GM12878 (cell line): Measurements from ENCODE around the gene MROH8. TPM values are rescaled to one million over a fixed set of nuclear protein-coding genes. Genes with fewer than 3 reads are reported as not detected.

Experiments
- ATAC-seq: fragments of 200-7000 bp; cut with Tn5 transposase; 3 replicates; pipeline ENCODE4 v1.9.1; 2020; ENCODE audit warnings: mild to moderate bottlenecking, moderate library complexity
- BruUV-seq: library from RNA; stranded (reverse); fragments of 400-500 nt; replicated peaks from 2 replicates; lab custom pipeline; 2021; lab: Mats Ljungman, UMichigan
- CTCF ChIA-PET: fragments of 300-600 bp; sonication (Branson Sonifier 250); formaldehyde crosslinking; extraction: SDS; loops from one replicate; lab custom pipeline; 2021; ENCODE audit warnings: inconsistent platforms; lab: Yijun Ruan, JAX
- POLR2A ChIA-PET: fragments of 350-600 bp; formaldehyde crosslinking; extraction: SDS; loops from one replicate; lab custom pipeline; 2021; ENCODE audit warnings: inconsistent platforms; lab: Charles Lee
- RAD21 ChIA-PET: fragments of 300-600 bp; sonication (Branson Sonifier 250); formaldehyde crosslinking; loops from one replicate; lab custom pipeline; 2023; ENCODE audit warnings: antibody characterized with exemption; ENCODE audit not compliant: unreplicated experiment; lab: Charles Lee
- SMC1A ChIA-PET: fragments of 300-600 bp; sonication (Branson Sonifier 250); formaldehyde crosslinking; loops from one replicate; lab custom pipeline; 2023; ENCODE audit not compliant: unreplicated experiment, uncharacterized antibody; lab: Charles Lee
- DNase-seq: peaks from one replicate; pipeline ENCODE4 v3.0.0-alpha.2; 2011; ENCODE audit warnings: low read depth, low spot score
- FAIRE-seq: peaks from 3 replicates; lab custom pipeline; 2011; peaks lifted over from hg19 to GRCh38; lab: Jason Lieb, UNC
- H2AFZ ChIP-seq: 2 replicates; pipeline ENCODE4 v1.6.0; 2011; ENCODE audit warnings: low read depth, low read length, control low read depth; ENCODE audit not compliant: control insufficient read depth
- H3K27ac ChIP-seq: 2 replicates; pipeline ENCODE4 v1.5.1; 2011; ENCODE audit warnings: control low read depth; ENCODE audit not compliant: control insufficient read depth, insufficient read depth
- H3K27me3 ChIP-seq, 2 experiments: replicated peaks in 1 of 2; 2 replicates each; pipeline versions ENCODE4 v1.6.0 to v1.6.1; 2011; ENCODE audit warnings: low read length in 1 of 2; ENCODE audit not compliant: control insufficient read depth in 2 of 2, insufficient read depth in 2 of 2
- H3K36me3 ChIP-seq, 2 experiments: 2 replicates each; pipeline ENCODE4 v1.5.1; 2011; ENCODE audit warnings: low read length in 1 of 2; ENCODE audit not compliant: control insufficient read depth in 2 of 2, insufficient read depth in 2 of 2
- H3K4me1 ChIP-seq: 2 replicates; pipeline ENCODE4 v1.6.1; 2011; ENCODE audit warnings: mild to moderate bottlenecking, low read length, moderate library complexity, mixed read lengths; ENCODE audit not compliant: control insufficient read depth, insufficient read depth
- H3K4me2 ChIP-seq: 2 replicates; pipeline ENCODE4 v1.6.0; 2011; ENCODE audit warnings: control low read depth; ENCODE audit not compliant: control insufficient read depth, insufficient read depth
- H3K4me3 ChIP-seq: fragments of 200-600 bp; sonication (generic); 2 replicates; pipeline ENCODE4 v1.5.1; 2016
- H3K79me2 ChIP-seq: 2 replicates; pipeline ENCODE4 v1.6.0; 2011; ENCODE audit warnings: low read length; ENCODE audit not compliant: control insufficient read depth, insufficient read depth
- H3K9ac ChIP-seq: 2 replicates; pipeline ENCODE4 v1.8.0; 2011; ENCODE audit warnings: low read length, control low read depth, mixed read lengths; ENCODE audit not compliant: control insufficient read depth, insufficient read depth
- H3K9me3 ChIP-seq: replicated peaks from 3 replicates; pipeline ENCODE4 v1.5.1; 2011; ENCODE audit warnings: mild to moderate bottlenecking, low read length; ENCODE audit not compliant: control insufficient read depth, insufficient read depth
- H4K20me1 ChIP-seq: 2 replicates; pipeline ENCODE4 v1.6.0; 2011; ENCODE audit not compliant: control insufficient read depth, insufficient read depth
- ATF7 ChIP-seq: fragments of 450-650 bp; IDR thresholded peaks from 2 replicates; pipeline ENCODE4 v1.6.1; 2016; ENCODE audit warnings: low read depth, mild to moderate bottlenecking
- BCL11A ChIP-seq: IDR thresholded peaks from 2 replicates; pipeline ENCODE4 v1.6.1; 2011; ENCODE audit warnings: low read depth, low read length
- CREM ChIP-seq: IDR thresholded peaks from 2 replicates; pipeline ENCODE4 v1.6.1; 2014; ENCODE audit warnings: antibody characterized with exemption, low read depth
- ELK1 ChIP-seq: IDR thresholded peaks from 2 replicates; pipeline ENCODE4 v1.6.1; 2012; ENCODE audit warnings: low read depth, low read length, improper control_type of control experiment
- EP300 ChIP-seq, 2 experiments: fragments of 150-350 bp in 1 of 2; IDR thresholded peaks; 2 replicates each; pipeline ENCODE4 v1.6.1; 2011 to 2012; ENCODE audit warnings: low read depth in 2 of 2, low read length in 2 of 2, borderline replicate concordance in 1 of 2, improper control_type of control experiment in 1 of 2, inconsistent platforms in 1 of 2; ENCODE audit not compliant: control insufficient read depth in 1 of 2
- ETV6 ChIP-seq, 2 experiments: fragments of 450-650 bp in 1 of 2; IDR thresholded peaks in 1 of 2; conservative IDR thresholded peaks in 1 of 2; 2 replicates each; pipeline ENCODE4 v1.6.1; 2014; ENCODE audit warnings: antibody characterized with exemption in 1 of 2, borderline replicate concordance in 1 of 2, low read depth in 1 of 2, mild to moderate bottlenecking in 1 of 2, moderate library complexity in 1 of 2
- KAT2A ChIP-seq: conservative IDR thresholded peaks from 2 replicates; pipeline ENCODE4 v1.6.1; 2011; ENCODE audit warnings: low read depth, low read length; ENCODE audit not compliant: control insufficient read depth
- NKRF ChIP-seq: fragments of 450-650 bp; conservative IDR thresholded peaks from 2 replicates; pipeline ENCODE4 v1.6.1; 2017; ENCODE audit warnings: mild to moderate bottlenecking, moderate library complexity
- NRF1 ChIP-seq: conservative IDR thresholded peaks from 2 replicates; pipeline ENCODE4 v1.6.1; 2011; ENCODE audit warnings: mild to moderate bottlenecking, low read depth, low read length, improper control_type of control experiment
- RB1 ChIP-seq: fragments of 450-650 bp; formaldehyde crosslinking; IDR thresholded peaks from 2 replicates; pipeline ENCODE4 v1.6.1; 2017; ENCODE audit warnings: mild to moderate bottlenecking, borderline replicate concordance
- SMARCA5 ChIP-seq: fragments of 450-650 bp; IDR thresholded peaks from 2 replicates; pipeline ENCODE4 v1.6.1; 2017; ENCODE audit warnings: mild to moderate bottlenecking
- SUZ12 ChIP-seq: fragments of 200-600 bp; sonication (generic); IDR thresholded peaks from one replicate; pipeline ENCODE4 v1.6.1; 2018; ENCODE audit warnings: antibody characterized with exemption, mild to moderate bottlenecking; ENCODE audit not compliant: unreplicated experiment
- TCF12 ChIP-seq: IDR thresholded peaks from 2 replicates; pipeline ENCODE4 v1.6.1; 2011; ENCODE audit warnings: low read depth, mild to moderate bottlenecking, low read length
- YY1 ChIP-seq: IDR thresholded peaks from 2 replicates; pipeline ENCODE4 v1.6.1; 2011; ENCODE audit warnings: low read depth, mild to moderate bottlenecking, low read length
- ZNF687 ChIP-seq: fragments of 450-650 bp; IDR thresholded peaks from 2 replicates; pipeline ENCODE4 v1.6.1; 2017; ENCODE audit warnings: mild to moderate bottlenecking, moderate library complexity
- WGBS: methylation state at CpG from one replicate; pipeline ENCODE4 v1.1.6; 2016; ENCODE audit warnings: low lambda C conversion rate; ENCODE audit not compliant: insufficient replicate concordance, insufficient coverage; ENCODE audit errors: missing lambda C conversion rate; 5-methylcytosine and 5-hydroxymethylcytosine counted together
- in situ Hi-C: fragments of 300-500 bp; cut with MboI; formaldehyde crosslinking; loops from 9 replicates; pipeline ENCODE4 v1.14.3; 2018; ENCODE audit warnings: mixed read lengths
- intact Hi-C: fragments of 100-400 bp; cut with micrococcal nuclease; formaldehyde crosslinking; loops from one replicate; pipeline ENCODE4 v1.14.2; 2022; ENCODE audit not compliant: unreplicated experiment
- polyA plus RNA-seq, 11 experiments: library from polyadenylated mRNA; depleted of rRNA in 4 of 11; unstranded in 6 of 11; stranded (reverse) in 5 of 11; fragments of >200 nt; fragmentation: Nextera tagmentation in 4 of 11; fragmentation: Illumina TruSeq in 1 of 11; extraction: Ambion mirVana in 4 of 11; extraction: Trizol in 1 of 11; gene quantifications; 1 replicate in 1 of 11; 2 replicates in 10 of 11; pipeline versions ENCODE4 v1.2.1 to v1.2.3, GENCODE V29; 2011 to 2016; ENCODE audit warnings: inconsistent platforms in 2 of 11, missing spikeins in 2 of 11, low read depth in 1 of 11
- total RNA-seq, 4 experiments: library from RNA; depleted of rRNA in 3 of 4; stranded (reverse); fragments of >200 nt in 3 of 4; fragmentation: Illumina TruSeq in 1 of 4; extraction: Trizol in 1 of 4; gene quantifications; 2 replicates each; pipeline versions ENCODE4 v1.2.1 to v1.2.3, GENCODE V29; 2013 to 2021

Gene MROH8
- total and polyA plus RNA-seq, 10 of the 15 experiments (the other 5 are each of a cell fraction or from before 2014, with no cell fraction given), result 0.16 to 2.8 (median 1.8) TPM

GRCh38 chr20:37075932-37076685 lies 103.2 kb downstream of the MROH8 start:
- intact Hi-C loops, result no loop called here
- H3K9ac ChIP-seq, result no peak overlapping the region
- POLR2A ChIA-PET, result interaction anchor here (1.4 kb wide), 1 partner anchor 18 kb away, joined by 5 read pairs; no protein-coding TSS in a partner anchor
- RAD21 ChIA-PET, result no interaction called here
- CTCF ChIA-PET, result interaction anchor here (0.5 kb wide), 1 partner anchor 113 kb away, joined by 3 read pairs; no protein-coding TSS in a partner anchor
- DNase-seq, result no peak
- peaks cover 1% of the 10 kb centered on the region; the same call in 2 of the 3 replicates for H3K9me3 ChIP-seq
- no peak for FAIRE-seq
- peaks cover 9% of the 10 kb centered on the region for H3K79me2 ChIP-seq
- no peaks in the 10 kb centered on the region for H3K27me3 ChIP-seq
- no peak for ATAC-seq
- H3K4me2 ChIP-seq, result no peak overlapping the region
- in situ Hi-C loops, result no loop called here
- H3K36me3 ChIP-seq, result peaks cover 0 to 14% of the 10 kb centered on the region in 2 experiments; a peak in 3 of 4 replicates
- no peak overlapping the region for H3K27ac ChIP-seq
- peaks cover 8% of the 10 kb centered on the region for H3K4me1 ChIP-seq
- BruUV-seq, result no TSS peak
- H2AFZ ChIP-seq, result no peak overlapping the region
- WGBS, result 97% methylated on average over 3 of the region's 3 CpGs
- H4K20me1 ChIP-seq, result no peaks in the 10 kb centered on the region
- SMC1A ChIA-PET, result no interaction called here
- no peak overlapping the region for H3K4me3 ChIP-seq
- no peak for TF ChIP-seq NKRF
- no peak for TF ChIP-seq BCL11A
- no peak for TF ChIP-seq NRF1
- TF ChIP-seq SMARCA5, result no peak
- TF ChIP-seq SUZ12, result no peak
- TF ChIP-seq ZNF687, result no peak
- no peak for TF ChIP-seq KAT2A
- no peak for TF ChIP-seq EP300 (IDR thresholded peaks at IDR 0.05; ENCODE audit: borderline replicate concordance in 1 of 2, control insufficient read depth in 1 of 2, low read depth in 2 of 2, low read length in 2 of 2)
- no peak for TF ChIP-seq ETV6 (conservative IDR thresholded peaks at IDR 0.05 in 1 of 2, IDR thresholded peaks at IDR 0.05 in 1 of 2; ENCODE audit: borderline replicate concordance in 1 of 2, low read depth in 1 of 2)
- no peak for TF ChIP-seq CREM
- TF ChIP-seq YY1, result no peak
- TF ChIP-seq TCF12, result no peak
- TF ChIP-seq RB1, result no peak
- TF ChIP-seq ATF7, result no peak
- TF ChIP-seq ELK1, result no peak
